8988T (cell line): ENCODE measurements around the gene GLCCI1.
A peak's percentile ranks its signal among the peaks of the same experiment; 100 is the strongest.

ENCODE experiments used
- DNase-seq: peaks from one replicate; pipeline ENCODE4 v3.0.0; 2011

Gene GLCCI1

GRCh38 chr7:7964250-7964649, 4.3 kb upstream of the GLCCI1 start:
- DNase-seq: no peak

- no peak for DNase-seq
These were observed 3.9 kb upstream of the GLCCI1 start for GRCh38 chr7:7964691-7965090.

GRCh38 chr7:7965301-7965700, 3.3 kb upstream of the GLCCI1 start:
- DNase-seq: no peak

- DNase-seq: no peak
These were observed 2.4 kb upstream of the GLCCI1 start for GRCh38 chr7:7966141-7966734.

GRCh38 chr7:7967886-7968543, 581 bp upstream of the GLCCI1 start:
- DNase-seq: no peak

GRCh38 chr7:7969306-7970236, 975 bp downstream of the GLCCI1 start:
- peak; percentile 51 for DNase-seq

- DNase-seq: no peak
These were observed 1.6 kb downstream of the GLCCI1 start for GRCh38 chr7:7970237-7970530.

GRCh38 chr7:7970531-7971307, 2.1 kb downstream of the GLCCI1 start:
- DNase-seq: no peak

GRCh38 chr7:7971308-7972040, 2.9 kb downstream of the GLCCI1 start:
- no peak for DNase-seq

- DNase-seq: no peak
These were observed 3.5 kb downstream of the GLCCI1 start for GRCh38 chr7:7972128-7972527.

GRCh38 chr7:7972922-7973594, 4.5 kb downstream of the GLCCI1 start:
- DNase-seq: no peak

- no peak for DNase-seq
These were observed 8.1 kb downstream of the GLCCI1 start for GRCh38 chr7:7976677-7977076.

GRCh38 chr7:7977774-7978173, 9.2 kb downstream of the GLCCI1 start:
- DNase-seq: no peak

- no peak for DNase-seq
These were observed 10.3 kb downstream of the GLCCI1 start for GRCh38 chr7:7978860-7979259.

GRCh38 chr7:7979558-7979957, 11.0 kb downstream of the GLCCI1 start:
- no peak for DNase-seq

- DNase-seq: no peak
These were observed 11.5 kb downstream of the GLCCI1 start for GRCh38 chr7:7980134-7980533.

GRCh38 chr7:7982904-7983303, 14.3 kb downstream of the GLCCI1 start:
- DNase-seq: no peak

- DNase-seq: no peak
These were observed 15.8 kb downstream of the GLCCI1 start for GRCh38 chr7:7984424-7984823.

- no peak for DNase-seq
These were observed 20.1 kb downstream of the GLCCI1 start for GRCh38 chr7:7988706-7989105.

GRCh38 chr7:7989133-7989532, 20.5 kb downstream of the GLCCI1 start:
- no peak for DNase-seq

- DNase-seq: no peak
These were observed 21.2 kb downstream of the GLCCI1 start for GRCh38 chr7:7989616-7990440.
